Measurements from ENCODE around the gene ADAD2. TPM values are rescaled to one million over a fixed set of nuclear protein-coding genes. Genes with fewer than 3 reads are reported as not detected.

Gene ADAD2
- total and polyA plus RNA-seq, 10 of the 15 experiments (the other 5 are each of a cell fraction or from before 2014, with no cell fraction given) = 0.44 to 0.68 (median 0.51) TPM; not detected in 7

GRCh38 chr16:84245956-84246678 lies 55.2 kb downstream of the ADAD2 start:
- ChIA-PET CTCF (no interaction called here), POLR2A (no interaction called here), RAD21 (ENCODE audit: unreplicated experiment) (no interaction called here), SMC1A (ENCODE audit: uncharacterized antibody, unreplicated experiment) (no interaction called here)
- FAIRE-seq = no peak
- Histone ChIP-seq H3K9me3 (replicated peaks; ENCODE audit: control insufficient read depth, insufficient read depth, low read length) (no peaks in the 10 kb centered on the region; the same call in 2 of the 3 replicates), H3K4me1 (ENCODE audit: control insufficient read depth, insufficient read depth, low read length) (no peaks in the 10 kb centered on the region), H3K27me3 (replicated peaks in 1 of 2; ENCODE audit: control insufficient read depth in 2 of 2, insufficient read depth in 2 of 2, low read length in 1 of 2) (peaks cover 2 to 4% of the 10 kb centered on the region in 2 experiments; a peak in 2 of 4 replicates), H4K20me1 (ENCODE audit: control insufficient read depth, insufficient read depth) (no peaks in the 10 kb centered on the region), H3K36me3 (ENCODE audit: control insufficient read depth in 2 of 2, insufficient read depth in 2 of 2, low read length in 1 of 2) (no peaks in the 10 kb centered on the region), H3K79me2 (ENCODE audit: control insufficient read depth, insufficient read depth, low read length) (no peaks in the 10 kb centered on the region), H3K4me2 (ENCODE audit: control insufficient read depth, insufficient read depth) (no peak overlapping the region), H3K9ac (ENCODE audit: control insufficient read depth, insufficient read depth, low read length) (no peak overlapping the region), H3K4me3 (no peak overlapping the region), H3K27ac (ENCODE audit: control insufficient read depth, insufficient read depth) (no peak overlapping the region), H2AFZ (ENCODE audit: control insufficient read depth, low read depth, low read length) (no peak overlapping the region)
- intact Hi-C loops (cut with micrococcal nuclease; ENCODE audit: unreplicated experiment) = no loop called here
- no TSS peak for BruUV-seq (replicated peaks)
- no peak for DNase-seq (ENCODE audit: low read depth, low spot score)
- 51% methylated on average over 10 of the region's 10 CpGs for WGBS (ENCODE audit: insufficient coverage, insufficient replicate concordance, low lambda C conversion rate, missing lambda C conversion rate)
- TF ChIP-seq BCL11A (IDR thresholded peaks at IDR 0.05; ENCODE audit: low read depth, low read length) (no peak), HDAC2 (IDR thresholded peaks at IDR 0.05) (no peak), CHD1 (IDR thresholded peaks at IDR 0.05; ENCODE audit: low read depth, low read length) (no peak), REST (IDR thresholded peaks at IDR 0.05; ENCODE audit: low read depth, low read length) (no peak), MYB (IDR thresholded peaks at IDR 0.05; ENCODE audit: borderline replicate concordance, low read depth, low read length) (no peak)
- no peak for ATAC-seq
- in situ Hi-C loops (cut with MboI) = no loop called here

Data from GM12878 (cell line).